Nephron (organoid): Measurements from ENCODE around the gene SLC4A8.

Source experiments
- H3K27ac Mint-ChIP-seq, 3 experiments: 2 replicates each; pipeline ENCODE4 v1.8.0; 2020; ENCODE audit warnings: mixed read lengths in 3 of 3, mild to moderate bottlenecking in 2 of 3, moderate library complexity in 1 of 3
- H3K27me3 Mint-ChIP-seq: 2 replicates; pipeline ENCODE4 v1.8.0; 2021; ENCODE audit warnings: low read depth, mild to moderate bottlenecking, moderate library complexity, mixed read lengths
- H3K36me3 Mint-ChIP-seq: 2 replicates; pipeline ENCODE4 v1.8.0; 2020; ENCODE audit warnings: low read depth, mixed read lengths
- H3K4me1 Mint-ChIP-seq: 2 replicates; pipeline ENCODE4 v1.8.0; 2020; ENCODE audit warnings: mixed read lengths
- H3K4me3 Mint-ChIP-seq, 3 experiments: 2 replicates each; pipeline ENCODE4 v1.8.0; 2020; ENCODE audit warnings: mild to moderate bottlenecking in 3 of 3, mixed read lengths in 3 of 3, moderate library complexity in 2 of 3
- H3K9me3 Mint-ChIP-seq: 2 replicates; pipeline ENCODE4 v1.8.0; 2020; ENCODE audit warnings: mixed read lengths
- TF ChIP-seq, protein P1 (sequence below), 3 experiments: fragments of 200-600 bp; sonication (generic); IDR thresholded peaks; one replicate each; pipeline ENCODE4 v1.5.0; 2021; ENCODE audit warnings: antibody characterized with exemption in 3 of 3; ENCODE audit not compliant: unreplicated experiment in 3 of 3

The SLC4A8 gene

DNA sequence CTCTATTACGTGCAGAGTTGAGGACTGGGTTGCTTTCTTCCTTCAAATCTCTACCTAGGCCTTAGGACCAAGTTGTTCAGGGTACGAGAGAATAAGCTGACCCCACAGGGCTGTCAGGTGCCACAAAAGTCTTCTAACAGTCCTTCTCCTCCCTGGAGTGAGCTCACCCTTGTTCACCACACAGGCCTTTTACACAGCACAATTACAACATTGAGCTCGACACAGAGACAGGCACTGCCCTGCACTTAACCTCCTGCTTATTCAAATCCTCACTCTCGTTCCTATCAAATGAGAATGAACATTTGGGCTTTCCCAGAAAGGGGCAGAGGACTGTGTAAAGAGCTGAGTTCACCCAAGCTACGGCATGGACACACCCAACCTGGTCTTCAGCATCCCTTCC, 35.8 kb upstream of the SLC4A8 start:
- H3K4me3 Mint-ChIP-seq = peak overlapping the region in 2 of 3 experiments; percentile 7 to 20
- H3K9me3 Mint-ChIP-seq = no peaks in the 10 kb centered on the region
- H3K27me3 Mint-ChIP-seq = peaks cover 63% of the 10 kb centered on the region
- TF ChIP-seq, protein P1, sequence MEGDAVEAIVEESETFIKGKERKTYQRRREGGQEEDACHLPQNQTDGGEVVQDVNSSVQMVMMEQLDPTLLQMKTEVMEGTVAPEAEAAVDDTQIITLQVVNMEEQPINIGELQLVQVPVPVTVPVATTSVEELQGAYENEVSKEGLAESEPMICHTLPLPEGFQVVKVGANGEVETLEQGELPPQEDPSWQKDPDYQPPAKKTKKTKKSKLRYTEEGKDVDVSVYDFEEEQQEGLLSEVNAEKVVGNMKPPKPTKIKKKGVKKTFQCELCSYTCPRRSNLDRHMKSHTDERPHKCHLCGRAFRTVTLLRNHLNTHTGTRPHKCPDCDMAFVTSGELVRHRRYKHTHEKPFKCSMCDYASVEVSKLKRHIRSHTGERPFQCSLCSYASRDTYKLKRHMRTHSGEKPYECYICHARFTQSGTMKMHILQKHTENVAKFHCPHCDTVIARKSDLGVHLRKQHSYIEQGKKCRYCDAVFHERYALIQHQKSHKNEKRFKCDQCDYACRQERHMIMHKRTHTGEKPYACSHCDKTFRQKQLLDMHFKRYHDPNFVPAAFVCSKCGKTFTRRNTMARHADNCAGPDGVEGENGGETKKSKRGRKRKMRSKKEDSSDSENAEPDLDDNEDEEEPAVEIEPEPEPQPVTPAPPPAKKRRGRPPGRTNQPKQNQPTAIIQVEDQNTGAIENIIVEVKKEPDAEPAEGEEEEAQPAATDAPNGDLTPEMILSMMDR (IDR thresholded peaks at IDR 0.05; ENCODE audit: unreplicated experiment in 3 of 3) = no peak
- H3K4me1 Mint-ChIP-seq = peaks cover 24% of the 10 kb centered on the region
- H3K27ac Mint-ChIP-seq = peak overlapping the region in 1 of 3 experiments; percentile 11
- H3K36me3 Mint-ChIP-seq = no peaks in the 10 kb centered on the region

- H3K4me1 Mint-ChIP-seq = peaks cover 24% of the 10 kb centered on the region
- no peaks in the 10 kb centered on the region for H3K36me3 Mint-ChIP-seq
- TF ChIP-seq, protein P1 (IDR thresholded peaks at IDR 0.05; ENCODE audit: unreplicated experiment in 3 of 3) = no peak
- H3K4me3 Mint-ChIP-seq = peak overlapping the region in 1 of 3 experiments; percentile 20
- H3K9me3 Mint-ChIP-seq = no peaks in the 10 kb centered on the region
- no peak overlapping the region for H3K27ac Mint-ChIP-seq
- peaks cover 69% of the 10 kb centered on the region for H3K27me3 Mint-ChIP-seq
Observed at GRCh38 chr12:51389302-51389999, 35.2 kb upstream of the SLC4A8 start.

DNA sequence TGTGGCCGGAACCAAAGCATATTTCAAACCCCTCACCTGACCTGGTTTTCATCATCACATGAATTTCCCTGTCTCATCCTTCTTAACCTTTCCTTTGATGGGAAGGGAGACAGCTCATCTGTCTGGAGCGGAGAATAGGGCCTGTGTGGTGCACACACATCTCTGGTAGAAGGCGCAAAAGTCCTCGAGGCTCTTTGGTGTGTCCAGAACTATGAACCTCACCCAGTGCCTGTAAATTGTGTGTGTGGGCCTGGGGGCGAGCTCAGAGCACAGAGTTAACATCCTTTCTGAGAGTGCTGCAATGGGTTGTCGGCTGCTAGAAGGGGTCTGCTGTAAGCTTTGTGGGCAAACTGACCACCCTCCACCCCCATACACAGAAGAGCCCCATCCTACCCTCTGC, 34.2 kb upstream of the SLC4A8 start:
- peaks cover 24% of the 10 kb centered on the region for H3K4me1 Mint-ChIP-seq
- TF ChIP-seq, protein P1 (IDR thresholded peaks at IDR 0.05; ENCODE audit: unreplicated experiment in 3 of 3) = no peak
- H3K4me3 Mint-ChIP-seq = peak overlapping the region; percentile 86 to 91 (median 89)
- no peaks in the 10 kb centered on the region for H3K9me3 Mint-ChIP-seq
- no peaks in the 10 kb centered on the region for H3K36me3 Mint-ChIP-seq
- H3K27ac Mint-ChIP-seq = peak overlapping the region in 2 of 3 experiments; percentile 23 to 76
- peaks cover 80% of the 10 kb centered on the region for H3K27me3 Mint-ChIP-seq

DNA sequence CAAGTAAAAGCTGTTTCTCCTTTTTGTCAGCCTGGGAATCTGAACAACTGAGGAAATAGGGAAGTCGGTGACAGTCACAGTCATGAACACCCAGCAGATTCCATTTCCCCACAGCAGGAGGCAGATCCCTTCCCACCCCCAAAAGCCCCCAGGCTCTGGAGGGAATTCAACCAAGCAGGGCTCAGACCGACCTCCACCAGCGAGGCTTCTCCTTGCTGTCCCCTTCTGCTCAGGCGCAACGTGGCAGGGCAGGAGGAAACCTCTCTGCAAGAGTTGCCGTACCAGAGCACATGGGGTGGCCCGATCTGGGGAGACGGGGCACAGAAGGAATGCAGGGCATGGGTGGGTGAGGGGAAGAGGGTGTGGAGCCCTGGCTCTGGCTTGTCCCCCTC, 33.7 kb upstream of the SLC4A8 start:
- peaks cover 84% of the 10 kb centered on the region for H3K27me3 Mint-ChIP-seq
- TF ChIP-seq, protein P1 (IDR thresholded peaks at IDR 0.05; ENCODE audit: unreplicated experiment in 3 of 3) = no peak
- peak overlapping the region; percentile 86 to 91 (median 89) for H3K4me3 Mint-ChIP-seq
- H3K27ac Mint-ChIP-seq = peak overlapping the region in 2 of 3 experiments; percentile 27 to 76
- no peaks in the 10 kb centered on the region for H3K9me3 Mint-ChIP-seq
- H3K4me1 Mint-ChIP-seq = peaks cover 24% of the 10 kb centered on the region
- no peaks in the 10 kb centered on the region for H3K36me3 Mint-ChIP-seq

DNA sequence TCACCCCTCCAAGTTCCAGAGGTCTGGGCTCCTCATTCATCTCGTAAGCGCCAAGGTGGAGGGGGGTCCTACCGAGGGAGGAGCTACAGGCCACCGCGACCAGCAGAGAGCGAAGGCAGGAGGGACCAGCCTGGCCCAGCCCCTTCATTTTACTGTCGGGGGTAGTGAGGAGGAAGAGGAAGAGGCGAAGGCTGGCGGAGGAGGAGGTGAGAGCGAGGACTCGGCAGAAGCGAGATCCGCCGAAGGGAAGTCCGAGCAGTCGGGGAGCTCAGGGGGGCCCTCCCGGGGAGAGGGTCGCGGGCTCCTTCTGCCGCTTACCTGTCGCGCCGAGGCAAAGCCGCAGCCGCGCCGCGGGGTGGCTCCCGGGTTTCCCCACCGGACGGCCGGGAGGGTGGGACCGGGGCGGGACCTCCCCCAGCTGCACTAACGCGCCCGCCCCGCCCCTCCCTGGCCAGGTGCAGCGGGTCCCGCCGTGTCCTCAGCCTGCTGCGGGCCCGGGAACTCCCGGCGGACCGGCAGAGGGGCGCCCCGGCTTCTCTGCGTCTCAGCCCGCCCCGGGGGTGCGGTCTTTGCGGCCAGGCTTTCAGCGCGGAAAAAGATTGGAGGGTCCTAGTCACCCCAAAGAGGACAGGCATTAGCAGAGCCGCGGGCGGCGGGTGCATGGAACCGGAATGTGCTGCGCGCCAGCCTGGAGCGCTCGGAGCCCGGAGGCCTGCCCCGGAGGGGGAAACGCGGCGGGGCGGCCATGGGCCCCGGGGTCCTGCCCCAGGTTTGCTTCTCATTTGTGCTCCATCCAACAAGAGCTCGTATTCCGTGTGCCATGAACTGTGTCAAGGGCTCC, 33.1 kb upstream of the SLC4A8 start, which contains the start of gene GALNT6:
TSS of gene GALNT6 (minus strand) at position 124 of the 841 bp plus-strand sequence. CDS start 11,625 bp downstream, outside the sequence.
- TF ChIP-seq, protein P1 (IDR thresholded peaks at IDR 0.05; ENCODE audit: unreplicated experiment in 3 of 3) = no peak
- peak within 1 kb of the TSS; percentile 86 to 91 (median 89) for H3K4me3 Mint-ChIP-seq
- peak within 1 kb of the TSS in 2 of 3 experiments; percentile 27 to 76 for H3K27ac Mint-ChIP-seq
- H3K9me3 Mint-ChIP-seq = no peaks in the 10 kb centered on the region
- no peaks in the 10 kb centered on the region for H3K36me3 Mint-ChIP-seq
- H3K4me1 Mint-ChIP-seq = peaks cover 20% of the 10 kb centered on the region
- H3K27me3 Mint-ChIP-seq = peaks cover 84% of the 10 kb centered on the region
